Eye (tissue), 1 donor: ENCODE measurements around the gene DGCR2.
A peak's percentile ranks its signal among the peaks of the same experiment; 100 is the strongest.
"Not testable (repeated sequence)": the region's sequence is repeated elsewhere in the genome, so short reads cannot be mapped to it uniquely, and the experiment has no call there.

Experiments
- DNase-seq: peaks from one replicate; pipeline ENCODE4 v3.0.0-alpha.2; 2015

Gene DGCR2

DNA sequence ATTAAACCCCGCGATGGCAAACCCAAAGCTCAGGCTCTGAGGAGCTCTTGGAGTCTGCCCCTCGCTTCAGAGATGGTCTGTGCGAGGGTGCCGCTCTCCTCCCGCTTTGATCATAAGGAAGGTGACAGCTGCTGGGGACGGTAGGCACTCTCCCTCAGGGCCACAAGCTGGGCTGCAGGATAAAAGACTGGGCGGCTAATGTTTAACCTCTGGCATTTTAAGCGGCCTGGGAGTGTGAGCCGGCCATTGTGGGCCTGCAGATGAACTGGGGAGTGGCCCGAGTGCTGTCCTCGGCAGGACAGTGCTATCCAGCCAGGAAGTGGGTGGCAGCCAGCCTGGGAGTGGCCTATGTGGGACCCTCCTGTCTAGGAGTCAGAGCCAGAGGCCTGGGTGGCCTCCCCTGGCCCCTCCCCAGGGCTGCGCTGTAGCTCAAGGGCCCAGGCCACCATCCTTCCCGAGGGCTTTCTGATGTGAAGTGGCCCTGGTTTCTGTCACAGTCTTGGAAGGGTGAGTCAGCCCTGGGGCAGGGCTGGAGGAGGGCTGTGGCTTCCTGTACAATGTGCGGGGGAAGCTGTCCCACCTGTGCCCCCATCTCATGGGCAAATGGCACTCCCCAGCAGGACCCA is 127.4 kb downstream of the DGCR2 start:
- peak; percentile 19 for DNase-seq

DNA sequence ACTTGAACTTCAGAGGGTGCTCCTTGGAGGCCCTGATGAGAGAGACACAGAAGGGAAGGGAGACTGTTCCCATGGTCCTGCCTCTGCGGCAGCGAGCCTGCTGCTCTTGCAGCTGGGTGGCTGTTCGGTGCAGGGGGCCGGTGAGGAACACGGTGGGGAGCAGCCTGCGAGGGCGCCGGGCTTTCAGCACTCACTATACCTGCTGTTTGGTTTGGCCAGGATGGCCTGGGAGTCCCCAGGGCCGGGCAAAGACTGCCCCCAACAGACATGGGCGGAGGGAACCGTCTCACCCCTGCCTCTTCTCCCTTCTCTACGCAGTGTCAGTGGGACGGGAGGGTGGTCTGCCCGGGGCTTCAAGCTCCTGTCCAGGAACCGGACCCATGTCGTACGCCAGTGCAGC is 128.2 kb downstream of the DGCR2 start:
- DNase-seq: no peak

DNA sequence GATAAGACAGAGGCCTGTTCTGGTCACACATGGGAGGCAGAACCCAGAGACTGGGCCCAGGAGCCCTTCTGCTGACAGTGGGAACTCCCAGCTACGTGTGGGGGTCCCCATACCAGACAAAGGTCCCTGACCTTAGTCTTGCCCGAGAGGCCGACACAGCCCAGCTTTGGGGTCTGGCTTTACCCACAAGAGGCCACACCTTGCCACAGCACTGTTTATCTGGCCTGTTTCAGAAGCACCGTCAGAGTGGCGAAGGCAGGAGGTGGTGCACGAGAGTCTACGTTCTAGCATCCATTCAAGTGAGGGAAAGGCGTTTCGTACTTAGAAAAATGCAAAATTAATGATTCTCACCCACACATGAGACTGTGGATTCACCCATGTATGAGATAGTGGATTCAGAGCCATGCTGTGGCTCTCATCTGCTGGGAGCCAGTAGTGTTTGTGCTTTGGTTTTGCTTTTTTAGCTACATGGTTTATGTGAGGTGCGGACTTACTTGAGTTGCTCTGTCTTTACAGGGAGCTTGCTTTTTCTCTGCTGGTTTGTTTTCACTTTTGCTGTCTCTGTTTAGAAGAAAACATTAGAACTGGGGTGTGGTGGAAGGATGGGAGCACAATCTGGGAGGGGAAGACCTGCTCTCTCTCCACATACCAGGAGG is 129.5 kb downstream of the DGCR2 start:
- no peak for DNase-seq

DNA sequence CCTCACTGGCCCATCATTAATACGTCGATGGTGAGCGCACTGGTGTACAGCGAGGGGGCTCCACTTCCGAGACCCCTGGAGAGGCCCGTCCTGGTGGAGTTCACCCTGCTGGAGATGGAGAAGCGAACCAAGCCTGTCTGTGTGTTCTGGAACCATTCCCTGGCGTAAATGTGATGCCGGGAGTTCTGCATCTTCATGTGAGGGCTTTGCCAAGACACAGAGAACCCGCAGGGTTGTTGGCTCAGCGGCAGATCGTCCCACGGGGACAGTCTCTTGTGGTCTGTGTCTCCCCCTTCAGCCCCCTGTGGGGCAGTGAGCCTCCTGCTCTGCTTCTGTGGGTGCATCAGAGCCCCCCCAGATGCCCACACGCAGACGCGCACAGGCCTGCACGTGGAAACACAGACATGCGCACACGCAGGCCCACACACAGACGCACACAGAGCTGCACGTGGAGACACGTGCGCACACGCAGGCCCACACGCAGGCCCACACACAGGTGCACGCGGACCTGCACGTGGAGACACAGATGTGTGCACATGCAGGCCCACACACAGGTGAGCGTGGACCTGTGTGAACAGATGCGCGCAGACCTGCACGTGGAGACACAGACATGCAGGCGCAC is 130.3 kb downstream of the DGCR2 start:
- no peak for DNase-seq

DNA sequence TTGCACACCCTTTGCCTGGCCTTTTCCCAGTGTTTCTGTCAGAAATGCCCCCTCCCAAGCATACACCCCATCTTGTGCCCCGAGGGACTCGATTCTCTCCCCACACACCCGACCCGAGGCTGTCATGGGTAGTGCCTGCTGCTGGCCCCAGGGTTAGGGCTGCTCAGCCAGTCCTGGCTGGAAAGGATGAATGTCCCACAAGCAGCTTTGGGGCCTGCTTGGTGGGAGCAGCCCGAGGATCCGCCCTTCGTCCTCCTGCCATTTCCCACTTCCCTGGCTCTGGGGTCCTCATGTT is 131.1 kb downstream of the DGCR2 start:
- DNase-seq: no peak

DNA sequence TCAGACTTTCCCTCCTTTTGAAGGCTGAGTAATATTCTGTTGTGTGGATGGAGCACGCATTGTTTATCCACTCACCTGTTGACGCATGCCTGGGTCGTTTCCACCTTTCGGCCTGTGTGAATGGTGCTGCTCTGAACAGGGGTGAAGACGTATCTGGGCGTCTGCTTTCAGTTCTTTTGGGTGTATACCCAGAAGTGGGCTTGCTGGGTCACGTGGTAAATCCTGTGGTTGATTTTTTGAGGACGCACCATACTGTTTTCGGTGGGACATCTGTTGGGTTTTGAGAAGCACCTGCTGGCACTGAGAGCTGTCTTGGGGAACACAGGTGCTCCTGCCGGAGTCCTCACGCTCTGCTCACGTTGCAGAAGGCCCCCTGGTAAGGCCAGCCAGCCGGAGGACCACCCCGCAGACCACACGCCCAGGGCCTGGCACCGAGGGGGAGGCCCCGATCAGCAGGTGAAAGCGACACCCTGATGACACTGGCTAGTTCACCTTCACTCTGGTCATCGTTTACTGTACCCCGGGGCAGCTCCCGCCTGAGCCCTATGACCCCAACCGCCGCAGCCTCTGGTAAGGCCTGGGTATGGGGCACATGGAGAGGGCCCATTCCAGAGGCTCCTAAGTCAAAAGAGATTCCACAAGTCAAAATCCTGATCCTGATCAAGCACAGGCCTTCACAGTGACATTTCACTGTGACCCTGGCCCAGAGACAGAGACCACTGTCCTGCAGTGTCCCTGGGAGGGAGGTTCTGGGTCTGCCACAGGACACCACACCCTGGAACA is 131.7 kb downstream of the DGCR2 start:
- DNase-seq: no peak

DNA sequence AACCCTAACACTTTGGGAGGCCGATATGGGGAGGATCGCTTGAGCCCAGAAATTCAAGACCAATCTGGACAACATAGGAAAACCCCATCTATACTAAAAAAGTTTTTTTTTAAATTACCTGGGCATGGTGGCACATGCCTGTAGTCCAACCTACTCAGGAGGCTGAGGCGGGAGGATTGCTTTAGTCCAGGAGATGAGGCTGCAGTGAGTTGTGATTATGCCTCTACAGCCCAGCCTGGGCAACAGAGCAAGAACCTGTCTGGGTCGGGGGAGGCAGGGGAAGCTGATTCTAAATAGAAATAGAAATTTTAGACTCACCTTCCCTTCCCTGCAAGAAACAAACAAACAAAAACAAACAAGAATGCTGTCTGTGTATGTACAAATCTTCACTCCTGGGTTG is 133.3 kb downstream of the DGCR2 start:
- no peak for DNase-seq

DNA sequence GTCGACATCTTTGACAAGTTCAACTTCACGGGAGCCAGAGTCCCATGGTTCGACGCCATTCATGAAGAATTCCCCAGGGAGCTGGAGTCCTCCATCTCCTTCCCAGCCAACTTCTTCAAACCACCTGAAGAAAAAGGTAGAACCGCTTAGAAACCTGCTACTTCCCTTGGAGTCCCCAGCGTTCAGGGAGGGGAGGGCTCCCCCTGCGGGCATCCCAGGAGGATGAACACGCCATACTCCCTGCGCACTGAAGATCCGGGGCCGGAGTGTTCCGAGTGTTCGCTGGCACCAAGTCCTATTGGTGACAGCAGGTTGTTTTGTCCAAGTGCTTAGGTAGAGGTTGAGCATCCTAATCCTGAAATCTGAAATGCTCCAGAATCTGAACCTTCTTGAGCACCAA is 134.4 kb downstream of the DGCR2 start:
- no peak for DNase-seq

DNA sequence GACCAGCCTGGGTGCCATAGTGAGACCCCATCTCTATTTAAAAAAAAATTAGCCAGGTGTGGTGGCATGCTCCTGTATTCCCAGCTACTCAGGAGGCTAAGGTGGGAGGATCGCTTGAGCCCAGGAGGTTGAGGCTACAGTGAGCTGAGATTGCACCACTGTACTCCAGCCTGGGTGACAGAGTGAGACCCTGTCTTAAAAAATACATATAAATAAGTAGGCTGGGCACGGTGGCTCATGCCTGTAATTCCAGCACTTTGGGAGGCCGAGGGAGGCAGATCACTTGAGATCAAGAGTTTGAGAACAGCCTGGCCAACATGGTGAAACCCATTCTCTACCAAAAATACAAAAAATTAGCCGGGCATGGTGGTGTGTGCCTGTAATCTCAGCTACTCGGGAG is 135.1 kb downstream of the DGCR2 start:
- DNase-seq: not testable (repeated sequence)
